Kidney epithelial cell (primary cell): ENCODE data around the gene SPARCL1. TPM values are rescaled to one million over a fixed set of nuclear protein-coding genes. Genes with fewer than 3 reads are reported as not detected.
"Not testable (repeated sequence)": the region's sequence is repeated elsewhere in the genome, so short reads cannot be mapped to it uniquely, and the experiment has no call there.

Source experiments
- DNase-seq: peaks from one replicate; pipeline ENCODE4 v3.0.0-alpha.2; 2010; ENCODE audit warnings: low read depth
- H3K27me3 ChIP-seq: 2 replicates; pipeline ENCODE4 v1.6.0; 2011; ENCODE audit warnings: low read length; ENCODE audit not compliant: control insufficient read depth, insufficient read depth
- H3K36me3 ChIP-seq: 2 replicates; pipeline ENCODE4 v1.5.1; 2011; ENCODE audit warnings: low read length; ENCODE audit not compliant: control insufficient read depth, insufficient read depth
- H3K4me3 ChIP-seq: 2 replicates; pipeline ENCODE4 v1.5.1; 2011; ENCODE audit warnings: low read depth, mild to moderate bottlenecking, control low read depth, low read length
- CTCF ChIP-seq: IDR thresholded peaks from 2 replicates; pipeline ENCODE4 v1.5.1; 2011; ENCODE audit warnings: mild to moderate bottlenecking, moderate library complexity, low read length, control low read depth, inconsistent platforms; ENCODE audit not compliant: insufficient read depth, poor library complexity, severe bottlenecking
- total RNA-seq: library from RNA; depleted of rRNA; stranded (reverse); fragments of >200 nt; gene quantifications from 2 replicates; pipeline ENCODE4 v1.2.3, GENCODE V29; 2015

SPARCL1 gene
- total RNA-seq: 0.89 TPM in 1 of 2 replicates, not detected in the other

- TF ChIP-seq CTCF: no peak
- H3K27me3 ChIP-seq: no peaks in the 10 kb centered on the region
- no peaks in the 10 kb centered on the region for H3K36me3 ChIP-seq
- DNase-seq: no peak
- H3K4me3 ChIP-seq: no peak within 1 kb of the TSS
Observed at GRCh38 chr4:87529187-87529586, at the start of gene SPARCL1. Gene SPARCL1, minus strand, starts transcription at chr4:87529376. Its CDS starts 29,802 bp downstream, at chr4:87499574.

GRCh38 chr4:87575983-87576382 lies 46.8 kb upstream of the SPARCL1 start:
- Histone ChIP-seq H3K4me3 (no peak overlapping the region), H3K36me3 (no peaks in the 10 kb centered on the region), H3K27me3 (no peaks in the 10 kb centered on the region)
- DNase-seq: no peak
- no peak for TF ChIP-seq CTCF

GRCh38 chr4:87575408-87575807 lies 46.2 kb upstream of the SPARCL1 start:
- no peak for TF ChIP-seq CTCF
- no peak for DNase-seq
- Histone ChIP-seq H3K36me3 (no peaks in the 10 kb centered on the region), H3K27me3 (no peaks in the 10 kb centered on the region), H3K4me3 (no peak overlapping the region)

GRCh38 chr4:87574996-87575395 lies 45.8 kb upstream of the SPARCL1 start:
- TF ChIP-seq CTCF: no peak
- no peak overlapping the region for H3K4me3 ChIP-seq
- DNase-seq: no peak
- no peaks in the 10 kb centered on the region for H3K27me3 ChIP-seq
- no peaks in the 10 kb centered on the region for H3K36me3 ChIP-seq

GRCh38 chr4:87574376-87574775 lies 45.2 kb upstream of the SPARCL1 start:
- not testable (repeated sequence) for H3K36me3 ChIP-seq, H3K27me3 ChIP-seq, H3K4me3 ChIP-seq, DNase-seq

GRCh38 chr4:87570290-87570805 lies 41.2 kb upstream of the SPARCL1 start:
- no peak for TF ChIP-seq CTCF
- no peaks in the 10 kb centered on the region for H3K27me3 ChIP-seq
- DNase-seq: no peak
- no peak overlapping the region for H3K4me3 ChIP-seq
- no peaks in the 10 kb centered on the region for H3K36me3 ChIP-seq
